GM03348 (cell line): Measurements from ENCODE around the gene SYT11.
A peak's percentile ranks its signal among the peaks of the same experiment; 100 is the strongest.
"Not testable (repeated sequence)": the region's sequence is repeated elsewhere in the genome, so short reads cannot be mapped to it uniquely, and the experiment has no call there.

ENCODE experiments used
- DNase-seq: peaks from one replicate; pipeline ENCODE4 v3.0.0; 2012; ENCODE audit warnings: low spot score

SYT11 gene, protein sequence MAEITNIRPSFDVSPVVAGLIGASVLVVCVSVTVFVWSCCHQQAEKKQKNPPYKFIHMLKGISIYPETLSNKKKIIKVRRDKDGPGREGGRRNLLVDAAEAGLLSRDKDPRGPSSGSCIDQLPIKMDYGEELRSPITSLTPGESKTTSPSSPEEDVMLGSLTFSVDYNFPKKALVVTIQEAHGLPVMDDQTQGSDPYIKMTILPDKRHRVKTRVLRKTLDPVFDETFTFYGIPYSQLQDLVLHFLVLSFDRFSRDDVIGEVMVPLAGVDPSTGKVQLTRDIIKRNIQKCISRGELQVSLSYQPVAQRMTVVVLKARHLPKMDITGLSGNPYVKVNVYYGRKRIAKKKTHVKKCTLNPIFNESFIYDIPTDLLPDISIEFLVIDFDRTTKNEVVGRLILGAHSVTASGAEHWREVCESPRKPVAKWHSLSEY

DNA sequence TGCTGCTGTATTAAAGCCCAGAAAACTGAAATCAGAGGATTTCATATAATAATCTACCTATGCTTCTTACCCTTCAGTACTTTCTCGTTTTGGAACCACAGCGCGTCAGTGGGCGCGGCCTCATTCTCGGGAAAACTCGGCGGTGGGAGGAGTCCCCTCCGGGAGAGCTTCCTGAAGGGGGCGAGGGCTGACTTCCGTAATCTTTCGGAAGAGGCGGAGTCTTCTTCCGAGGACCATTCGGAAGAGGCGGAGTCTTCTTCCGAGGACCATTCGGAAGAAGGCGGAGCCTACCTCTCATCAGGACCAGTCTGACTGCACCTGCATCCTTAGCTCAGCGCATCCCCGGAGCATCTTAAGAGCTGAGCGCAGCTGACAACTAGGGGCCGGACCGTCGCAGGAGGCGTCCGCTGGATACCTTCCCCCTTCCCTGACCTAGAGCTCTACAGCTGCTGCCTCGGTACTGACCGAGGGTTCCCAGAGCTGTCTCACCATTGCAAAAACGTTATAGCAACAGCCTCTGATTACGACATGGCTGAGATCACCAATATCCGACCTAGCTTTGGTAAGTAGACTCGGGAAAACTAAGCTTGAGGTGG is at the start of gene SYT11:
SYT11 (plus strand) TSS at position 334 of the 596 bp plus-strand sequence; CDS start at position 529, 195 bp downstream.
- DNase-seq: peak; percentile 97

DNA sequence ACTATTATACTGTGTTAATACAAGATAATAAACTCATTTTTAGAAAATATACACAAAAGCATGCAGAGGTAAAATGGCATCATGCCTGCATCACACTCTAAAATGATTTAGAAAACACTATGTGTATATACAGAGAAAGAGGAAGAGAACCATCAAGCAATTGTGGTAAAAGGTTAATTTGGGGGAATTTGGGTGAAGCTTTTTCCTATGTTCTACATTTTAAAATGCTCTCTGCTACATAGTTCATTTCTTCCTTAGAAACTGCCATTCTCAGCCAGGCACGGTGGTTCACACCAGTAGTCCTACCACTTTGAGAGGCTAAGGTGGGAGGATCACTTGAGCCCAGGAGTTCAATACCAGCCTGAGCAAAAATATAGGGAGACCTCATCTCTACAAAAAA is 46.5 kb upstream of the SYT11 start:
- no peak for DNase-seq

DNA sequence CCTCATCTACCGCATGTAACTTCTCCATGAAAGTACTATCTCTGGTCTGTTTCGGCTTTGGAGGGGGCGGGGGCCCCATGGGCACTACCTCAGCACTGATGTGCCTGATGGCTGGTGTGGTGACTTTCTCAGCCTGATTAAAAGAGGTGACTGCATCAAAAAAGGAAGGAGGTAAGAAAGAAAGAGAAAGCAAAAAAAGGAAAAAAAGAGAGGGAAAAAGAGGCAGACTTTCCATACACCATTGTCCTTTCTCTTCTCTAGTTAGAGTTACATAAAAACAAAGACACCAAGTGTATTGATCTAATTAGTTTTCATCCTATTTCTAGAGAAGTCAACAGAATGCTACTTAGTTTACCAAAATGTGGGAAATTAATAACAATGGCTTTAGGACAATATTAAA is 45.7 kb upstream of the SYT11 start:
- no peak for DNase-seq

GRCh38 chr1:155816351-155816750 is 43.0 kb upstream of the SYT11 start:
- no peak for DNase-seq

DNA sequence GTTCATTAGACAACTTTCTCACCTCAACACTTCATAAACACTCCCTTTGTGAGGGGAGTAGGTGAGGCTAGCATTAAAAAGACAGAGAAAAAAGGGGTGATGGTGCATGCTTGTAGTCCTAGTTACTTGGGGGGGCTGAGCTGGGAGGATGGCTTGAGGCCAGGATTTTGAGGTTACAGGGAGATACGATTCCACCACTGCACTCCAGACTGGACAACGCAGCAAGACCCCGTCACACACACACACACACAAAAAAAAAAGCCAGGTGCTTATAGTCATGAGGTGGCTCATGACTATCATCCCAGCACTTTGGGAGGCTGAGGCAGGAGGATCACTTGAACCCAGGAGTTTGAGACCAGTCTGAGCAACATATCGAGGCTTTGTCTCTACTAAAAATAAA is 31.9 kb upstream of the SYT11 start:
- no peak for DNase-seq

DNA sequence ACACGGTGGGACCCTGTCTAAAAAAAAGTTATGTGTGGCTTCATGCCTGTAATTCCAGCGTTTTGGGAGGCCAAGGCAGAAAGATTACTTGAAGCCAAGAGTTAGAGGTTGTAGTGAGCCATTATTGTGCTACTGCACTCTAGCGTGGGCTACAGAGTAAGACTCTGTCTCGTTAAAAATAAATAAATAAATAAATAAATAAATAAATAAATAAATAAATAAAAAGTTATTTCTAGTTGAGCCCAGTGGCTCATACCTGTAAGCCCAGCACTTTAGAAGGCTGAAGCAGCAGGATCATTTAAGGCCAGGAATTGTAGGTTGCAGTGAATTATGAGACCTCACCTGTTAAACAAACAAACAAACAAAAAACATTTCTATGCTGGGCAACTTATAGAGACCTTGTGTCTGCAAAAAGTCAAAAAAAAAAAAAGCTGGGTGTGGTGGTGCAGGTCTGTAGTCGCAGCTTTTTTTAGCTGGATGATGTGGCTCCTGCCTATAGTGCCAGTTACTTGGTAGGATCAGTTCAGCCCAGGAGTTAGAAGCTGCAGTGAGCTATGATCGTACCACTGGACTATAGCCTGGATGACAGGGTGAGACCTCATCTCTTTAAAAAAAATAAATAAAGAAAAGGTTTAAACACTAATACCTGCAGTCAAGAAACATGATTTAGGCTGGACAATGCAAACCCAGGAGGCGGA is 27.9 kb upstream of the SYT11 start:
- DNase-seq: no peak

- DNase-seq: no peak
These were observed 25.6 kb upstream of the SYT11 start for GRCh38 chr1:155833665-155834295.

GRCh38 chr1:155834296-155834926 is 25.0 kb upstream of the SYT11 start:
- peak; percentile 44 for DNase-seq

GRCh38 chr1:155834927-155835399 is 24.4 kb upstream of the SYT11 start:
- not testable (repeated sequence) for DNase-seq

DNA sequence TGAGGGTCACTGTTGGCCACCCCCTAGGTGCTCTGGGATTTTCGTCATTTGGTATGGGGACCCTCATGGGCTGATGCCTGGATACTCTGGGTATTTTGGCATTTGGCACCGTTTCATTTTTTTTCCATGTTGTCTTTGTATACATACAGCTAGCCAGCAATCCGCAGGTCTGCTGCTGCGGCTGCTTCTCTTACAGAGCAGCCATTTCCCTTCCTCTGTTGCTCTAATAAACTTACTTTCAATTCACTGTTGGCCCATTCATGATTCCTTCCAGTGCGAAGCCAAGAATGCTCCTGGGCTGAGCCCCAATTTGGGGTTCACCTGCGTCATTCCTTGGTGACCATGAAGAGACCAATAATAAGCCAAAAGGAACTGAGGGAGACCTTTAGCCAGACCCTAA is 23.8 kb upstream of the SYT11 start:
- no peak for DNase-seq

DNA sequence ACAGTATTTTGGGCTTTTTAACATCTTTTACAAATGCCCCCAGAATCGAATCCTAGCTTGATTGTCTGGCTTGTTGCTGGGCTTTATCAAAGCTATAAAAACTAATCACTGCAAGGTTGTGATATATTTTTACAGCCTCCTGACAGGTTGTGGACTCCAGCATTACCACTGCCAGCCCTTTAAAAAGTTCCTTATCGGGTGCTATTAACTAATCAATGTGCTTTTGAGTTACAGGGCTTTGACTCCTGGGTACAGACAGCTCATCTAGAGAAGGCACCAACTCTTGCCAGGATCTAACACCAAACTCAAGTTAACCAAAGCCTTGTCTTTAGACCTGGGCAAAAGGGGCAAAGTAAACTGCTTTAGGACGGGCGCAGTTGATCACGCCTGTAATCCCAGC is 19.0 kb upstream of the SYT11 start:
- no peak for DNase-seq

DNA sequence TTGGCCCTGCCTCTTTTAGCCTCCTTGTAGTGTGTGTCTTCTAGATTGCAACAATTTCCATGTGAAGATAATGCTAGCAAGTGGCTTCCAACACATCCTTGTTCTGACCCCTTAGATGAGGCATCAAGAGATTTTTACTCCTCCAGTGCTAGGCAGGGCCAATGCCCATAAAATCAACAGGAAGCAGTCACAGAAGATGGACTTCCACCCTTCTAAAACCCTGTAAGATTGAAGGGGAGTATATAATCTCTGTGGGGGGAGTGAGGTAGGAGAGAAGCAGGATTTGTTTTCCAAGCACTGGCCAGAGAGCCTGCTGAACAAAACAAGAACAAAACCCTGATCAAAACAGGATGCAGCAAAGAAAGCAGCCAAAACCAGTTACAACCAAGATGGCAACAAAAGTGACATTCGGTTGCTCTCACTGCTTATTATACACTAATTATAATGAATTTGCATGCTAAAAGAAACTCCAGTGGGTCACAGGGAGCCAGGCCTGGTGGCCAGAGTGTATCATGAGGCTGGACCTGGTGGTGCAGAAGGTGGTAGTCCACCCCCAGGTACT is 14.4 kb upstream of the SYT11 start:
- no peak for DNase-seq

- no peak for DNase-seq
These were observed 11.4 kb upstream of the SYT11 start for GRCh38 chr1:155847823-155848529.

DNA sequence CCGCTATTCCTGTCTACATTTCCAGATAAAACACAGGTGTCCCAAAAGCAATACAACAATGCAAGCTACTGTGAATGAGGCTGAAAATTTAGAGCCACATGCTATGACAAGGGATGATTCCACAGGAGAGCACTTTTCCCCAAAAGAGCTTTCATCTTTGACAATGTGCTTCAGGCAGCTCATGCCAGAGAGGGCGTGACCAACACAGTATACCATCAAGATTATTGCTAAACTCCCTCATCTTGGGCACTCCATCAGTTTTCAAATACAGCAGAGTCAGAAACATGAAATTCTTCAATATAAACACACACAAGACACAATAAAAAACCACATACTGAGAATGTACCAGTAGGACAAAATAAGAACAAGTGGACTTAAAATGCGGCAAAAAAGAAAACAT is 9.0 kb upstream of the SYT11 start:
- no peak for DNase-seq

DNA sequence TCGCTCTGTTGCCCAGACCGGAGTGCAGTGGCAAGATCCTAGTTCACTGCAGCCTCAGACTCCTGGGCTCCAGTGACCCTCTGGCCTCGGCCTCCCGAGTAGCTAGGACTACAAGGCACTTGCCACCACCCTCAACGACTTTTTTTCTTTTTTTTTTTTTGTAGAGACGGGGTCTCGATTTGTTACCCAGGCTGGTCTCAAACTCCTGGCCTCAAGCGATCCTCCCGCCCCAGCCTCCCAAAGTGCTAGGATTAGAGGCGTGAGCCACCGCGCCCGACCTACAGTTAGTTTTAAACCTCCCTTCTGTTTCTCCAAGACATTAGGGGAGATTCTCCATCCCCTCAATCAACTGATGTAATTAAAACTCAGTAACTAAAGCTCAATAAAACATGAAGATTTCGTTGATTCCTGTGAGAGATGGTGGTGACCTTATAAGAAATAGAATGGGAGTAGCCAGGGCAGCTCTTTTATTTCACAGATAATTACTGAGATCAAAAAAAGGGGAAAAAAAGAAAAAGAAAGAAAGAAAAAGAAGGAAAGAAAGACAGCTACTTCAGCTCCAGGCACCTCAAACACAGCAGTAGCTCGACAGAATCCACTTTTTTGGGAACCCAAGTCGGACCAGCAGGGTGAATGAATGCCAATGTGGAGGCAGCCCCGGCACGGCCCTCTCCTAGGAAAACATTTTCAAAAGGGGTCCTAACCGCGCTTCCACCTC is 3.0 kb upstream of the SYT11 start:
- DNase-seq: no peak

DNA sequence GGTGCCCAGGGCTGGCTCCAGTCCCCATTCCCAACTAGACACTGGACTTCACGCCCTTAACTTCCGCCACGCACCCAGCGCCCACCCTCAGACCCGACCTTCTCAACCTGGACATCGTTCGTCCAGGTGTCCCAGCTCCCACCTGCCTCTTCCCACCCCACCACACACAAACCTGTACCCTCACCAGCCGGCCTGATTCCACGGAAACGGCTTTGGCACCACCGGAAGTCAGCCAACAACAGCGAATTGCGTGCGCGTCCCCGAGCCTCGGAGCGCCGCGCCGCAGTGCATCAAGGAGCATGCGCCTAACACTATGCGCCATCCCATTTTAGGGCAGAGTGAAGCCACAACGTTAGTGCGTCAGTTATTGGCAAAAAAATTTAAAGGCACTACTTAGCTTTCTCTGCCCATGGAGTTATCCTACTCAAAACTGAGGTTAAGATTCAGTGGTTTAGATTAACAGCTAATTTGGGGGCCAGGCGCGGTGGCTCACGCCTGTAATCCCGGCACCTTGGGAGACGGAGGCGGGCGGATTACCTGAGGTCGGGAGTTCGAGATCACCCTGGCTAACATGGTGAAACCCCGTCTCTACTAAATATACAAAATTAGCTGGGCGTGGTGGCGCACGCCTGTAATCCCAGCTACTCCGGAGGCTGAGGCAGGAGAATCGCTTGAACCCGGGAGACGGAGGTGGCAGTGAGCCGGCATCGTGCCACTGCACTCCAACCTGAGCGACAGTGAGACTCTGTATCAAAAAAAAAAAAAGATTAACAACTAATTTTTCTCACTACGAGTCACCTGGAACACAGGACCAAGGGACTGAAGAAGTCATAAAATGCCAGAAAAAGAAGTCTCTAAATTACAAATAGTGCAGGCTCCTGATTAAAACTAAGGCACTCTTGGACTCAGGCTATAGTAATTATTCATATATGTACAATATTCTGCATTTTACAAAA is 2.1 kb upstream of the SYT11 start, which contains the start of gene GON4L:
GON4L (minus strand) TSS at position 240 of the 956 bp plus-strand sequence. CDS start 3,434 bp downstream, outside the sequence.
- peak; percentile 96 for DNase-seq

GRCh38 chr1:155858800-155859233 is 550 bp upstream of the SYT11 start:
- DNase-seq: peak; percentile 32
